GM21381 (cell line): ENCODE results near the gene LSAMP.
"Not testable (repeated sequence)": the region's sequence is repeated elsewhere in the genome, so short reads cannot be mapped to it uniquely, and the experiment has no call there.

Source experiments
- ATAC-seq: cut with Tn5 transposase; IDR thresholded peaks from one replicate; pipeline ENCODE4 v1.9.1; 2021; ENCODE audit warnings: mild to moderate bottlenecking, moderate library complexity; ENCODE audit not compliant: unreplicated experiment

The LSAMP gene

DNA sequence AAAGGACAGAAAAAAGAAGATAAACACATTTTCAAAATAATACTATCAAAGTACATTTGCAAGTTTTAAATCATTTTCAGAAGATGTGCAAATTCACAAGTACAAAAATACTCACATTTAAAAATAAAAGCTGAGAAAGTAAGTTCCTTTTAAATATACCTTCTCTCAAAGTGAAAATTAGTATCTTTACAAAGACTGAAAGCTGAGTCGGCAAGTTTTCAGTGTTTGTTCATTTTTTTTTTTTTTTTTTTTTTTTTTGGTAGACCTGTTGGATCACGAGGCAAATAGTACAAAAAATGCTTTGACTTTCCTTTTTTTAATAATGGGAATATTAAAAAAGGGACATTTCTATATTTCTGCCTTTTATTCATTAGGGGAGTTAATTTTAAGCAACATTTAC, 317.8 kb downstream of the LSAMP start:
- no peak for ATAC-seq

DNA sequence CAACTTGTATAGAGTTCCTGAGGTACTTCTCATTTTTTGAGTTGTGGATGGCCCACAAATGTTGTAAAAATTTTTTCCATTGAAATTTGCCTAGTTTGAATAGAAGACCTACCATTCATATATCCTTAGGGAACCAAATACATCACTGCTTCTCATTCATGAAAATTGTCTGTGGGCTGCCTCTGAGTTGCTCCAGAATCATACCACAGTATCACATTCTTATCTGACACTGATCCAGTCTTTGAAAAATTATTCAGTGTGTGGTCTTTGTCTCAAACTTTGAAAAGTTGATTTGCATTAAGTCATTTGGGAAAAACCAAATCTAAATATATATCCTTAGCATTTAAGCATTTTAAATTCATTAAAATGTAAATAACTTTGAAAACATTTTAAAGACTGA, 321.1 kb downstream of the LSAMP start:
- ATAC-seq = no peak

DNA sequence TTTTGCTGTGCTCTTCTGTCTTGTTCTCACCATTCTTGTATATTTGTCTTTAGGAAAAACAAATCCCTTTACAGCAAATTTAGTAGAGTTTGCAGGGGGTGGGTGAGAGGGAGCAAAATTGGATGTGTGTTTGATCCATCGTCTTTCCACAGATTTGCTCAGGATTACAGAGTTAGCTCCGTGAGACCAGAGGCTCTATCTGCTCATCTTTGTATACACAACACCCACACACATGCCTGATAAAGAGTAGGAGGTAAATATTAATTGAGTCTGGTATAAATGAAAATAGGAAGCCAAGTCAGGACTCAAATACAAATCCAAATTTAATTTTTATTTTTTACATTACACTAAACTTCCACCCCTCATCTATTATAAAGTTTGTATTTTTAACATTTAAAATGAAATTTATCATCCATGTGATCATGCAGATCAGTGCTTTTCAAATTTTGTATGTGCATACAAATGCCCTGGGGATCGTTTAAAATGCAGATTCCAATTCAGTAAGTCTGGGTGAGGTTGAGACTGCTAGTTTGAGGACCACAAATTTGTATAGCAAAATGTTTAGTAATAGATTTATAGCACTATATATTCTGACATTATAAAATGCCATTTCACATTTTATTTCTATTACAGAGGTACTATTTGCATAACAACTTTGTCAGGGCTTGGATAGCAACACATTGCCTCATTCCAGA, 326.7 kb downstream of the LSAMP start:
- ATAC-seq = no peak

DNA sequence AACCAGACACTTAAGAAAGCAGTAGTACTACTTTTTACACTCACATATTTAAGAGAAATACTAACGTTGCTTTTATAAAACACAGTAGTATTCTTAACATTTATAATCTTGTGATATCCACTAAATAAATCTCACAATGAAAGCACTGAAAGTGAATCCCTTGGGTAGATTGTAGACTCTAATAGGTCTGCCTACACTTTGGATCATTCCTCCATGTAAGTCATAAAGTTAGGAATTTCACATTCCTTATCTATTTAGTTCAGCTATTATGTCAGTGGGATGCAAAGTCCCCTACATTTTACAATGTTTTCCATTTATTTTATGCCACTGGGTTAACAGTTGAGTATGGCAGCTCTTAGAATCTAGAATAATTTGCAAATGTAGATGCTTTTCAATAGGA, 330.7 kb downstream of the LSAMP start:
- no peak for ATAC-seq

DNA sequence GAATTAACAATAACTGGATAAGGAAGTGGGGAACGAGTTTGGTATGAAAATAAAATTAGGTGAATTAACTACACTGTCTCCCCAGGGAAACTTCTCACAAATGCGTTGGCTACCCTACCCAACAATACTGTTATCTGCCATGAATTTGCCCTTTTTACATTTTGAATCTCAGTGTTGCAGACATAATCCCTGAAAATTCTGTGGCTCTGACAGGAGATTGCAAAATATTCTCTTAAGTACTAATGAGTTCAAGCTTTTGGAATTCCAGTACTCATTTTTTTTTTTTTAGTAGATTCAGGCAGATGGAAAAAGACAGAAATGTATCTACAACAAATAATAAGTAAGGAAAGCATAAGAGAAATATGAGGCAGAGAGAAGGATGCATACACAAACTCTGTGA, 332.6 kb downstream of the LSAMP start:
- ATAC-seq = no peak

DNA sequence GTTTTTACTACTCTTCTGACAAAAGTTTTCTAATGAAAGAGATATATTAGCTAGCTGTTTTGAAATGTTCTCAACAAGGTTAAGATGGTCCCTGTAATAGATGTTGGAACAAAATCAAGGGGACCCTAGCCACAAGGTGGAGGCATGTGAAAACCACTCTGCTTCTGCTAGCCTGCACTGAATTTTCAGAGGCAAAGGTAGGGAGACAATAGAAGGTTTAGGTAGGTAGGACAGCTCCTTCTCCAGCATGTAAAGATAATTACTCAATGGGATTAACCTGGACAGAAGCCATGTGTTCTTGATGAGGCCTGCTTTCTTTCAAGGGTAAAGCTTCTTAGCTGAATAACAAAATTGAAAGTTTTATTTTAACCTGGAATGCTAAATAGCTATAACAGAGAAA, 333.5 kb downstream of the LSAMP start:
- no peak for ATAC-seq

DNA sequence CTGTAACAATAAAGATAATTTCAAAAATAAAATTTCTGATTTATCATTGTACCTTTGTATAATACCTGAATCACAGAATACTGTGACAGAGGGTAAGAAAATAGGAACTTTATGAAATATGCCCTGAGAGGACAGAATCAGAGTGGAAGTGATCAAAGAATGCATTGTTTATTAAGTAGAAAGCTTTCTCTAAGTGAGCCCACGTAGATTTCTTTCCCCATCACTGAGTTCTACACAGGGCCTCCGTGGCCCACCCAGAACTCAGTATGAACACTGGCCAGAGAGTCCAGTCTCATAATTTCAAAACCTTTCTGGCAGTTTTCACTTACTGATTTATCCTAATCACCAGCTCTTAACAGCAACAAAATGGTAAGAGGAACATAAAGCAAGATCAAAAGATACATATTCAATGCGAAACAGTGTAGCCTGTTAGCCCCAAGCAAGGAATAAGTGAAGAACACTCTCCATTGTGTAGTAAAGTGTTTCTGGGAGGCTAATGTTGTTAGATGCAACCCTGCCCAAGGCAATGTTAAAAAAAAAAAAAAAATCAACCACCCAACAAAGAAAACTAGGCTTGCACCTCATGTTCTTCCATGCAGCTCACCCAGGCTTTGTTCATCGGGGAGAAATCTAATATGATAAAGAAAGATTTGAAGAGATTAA, 341.3 kb downstream of the LSAMP start:
- ATAC-seq = no peak

DNA sequence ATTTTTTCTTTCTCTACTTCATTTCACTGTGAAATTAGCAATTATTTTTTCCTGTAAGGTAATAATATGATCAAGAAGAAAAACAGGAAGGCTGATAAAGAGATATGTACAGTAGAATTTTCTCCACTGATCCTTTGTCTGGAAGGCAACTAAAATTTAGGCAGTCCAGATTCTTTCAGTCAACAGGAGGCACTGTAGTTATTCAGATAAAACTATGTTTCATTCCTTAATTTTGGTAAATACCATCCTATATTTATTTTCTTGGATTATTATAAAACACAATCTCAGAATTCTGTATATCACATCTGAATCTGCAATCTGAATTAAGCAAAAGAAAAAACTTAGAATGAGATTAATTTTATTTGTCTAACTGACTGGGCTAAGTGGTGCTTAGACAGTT, 343.2 kb downstream of the LSAMP start:
- no peak for ATAC-seq

DNA sequence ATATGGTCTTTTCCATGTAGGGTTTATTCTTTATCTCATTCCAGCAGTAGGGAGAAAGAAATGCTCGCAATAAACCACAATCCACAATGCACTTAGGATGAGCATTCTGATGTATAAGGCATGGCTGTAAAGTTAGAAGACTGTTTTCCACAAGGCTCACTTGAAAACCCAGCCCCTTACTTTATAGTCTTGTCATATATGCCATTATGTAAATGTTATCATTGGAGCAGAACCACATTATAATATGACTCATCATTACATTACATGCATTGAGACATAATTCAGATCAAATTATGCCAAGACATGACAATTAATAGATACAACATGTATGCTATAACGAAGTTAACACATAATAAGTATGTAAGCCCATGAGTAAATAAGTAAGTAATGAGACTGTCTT, 348.1 kb downstream of the LSAMP start:
- ATAC-seq = no peak

DNA sequence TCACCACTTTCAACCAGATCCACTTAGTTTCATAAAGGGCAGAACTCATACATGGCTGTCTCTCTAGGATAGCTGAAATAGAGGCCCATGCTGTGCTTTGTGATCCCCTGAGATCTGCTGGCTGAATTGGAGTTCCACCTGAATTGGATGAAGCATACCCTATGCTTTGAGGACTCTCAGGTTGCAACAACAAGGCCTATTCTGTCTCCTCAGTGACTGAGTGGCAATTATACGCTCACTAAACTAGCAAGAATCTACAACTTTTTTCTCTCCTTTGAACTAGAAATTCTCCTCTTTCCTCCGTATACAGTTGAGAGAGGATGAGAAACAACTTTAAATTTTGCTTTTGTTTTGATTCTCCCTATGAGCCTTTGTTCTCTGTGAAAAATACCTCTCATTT, 348.7 kb downstream of the LSAMP start:
- no peak for ATAC-seq

DNA sequence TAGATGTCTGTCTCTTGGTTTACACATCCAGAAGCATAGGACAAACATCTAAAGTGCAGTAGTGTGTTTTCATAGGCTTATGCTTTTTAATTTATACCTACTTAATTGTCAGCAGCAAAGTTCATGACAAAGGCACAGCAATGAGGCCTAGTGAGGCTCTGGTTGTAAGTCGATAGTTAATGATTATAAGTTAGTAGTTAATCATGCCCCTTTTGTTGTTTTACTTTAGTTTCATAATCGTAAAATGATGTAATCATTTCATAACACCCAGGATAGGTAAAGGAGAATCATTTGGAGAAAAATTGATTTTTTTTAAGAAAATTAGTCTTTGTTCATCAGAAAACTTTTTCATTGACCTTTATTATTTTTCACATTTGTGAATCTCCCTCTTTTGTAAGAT, 351.9 kb downstream of the LSAMP start:
- no peak for ATAC-seq

DNA sequence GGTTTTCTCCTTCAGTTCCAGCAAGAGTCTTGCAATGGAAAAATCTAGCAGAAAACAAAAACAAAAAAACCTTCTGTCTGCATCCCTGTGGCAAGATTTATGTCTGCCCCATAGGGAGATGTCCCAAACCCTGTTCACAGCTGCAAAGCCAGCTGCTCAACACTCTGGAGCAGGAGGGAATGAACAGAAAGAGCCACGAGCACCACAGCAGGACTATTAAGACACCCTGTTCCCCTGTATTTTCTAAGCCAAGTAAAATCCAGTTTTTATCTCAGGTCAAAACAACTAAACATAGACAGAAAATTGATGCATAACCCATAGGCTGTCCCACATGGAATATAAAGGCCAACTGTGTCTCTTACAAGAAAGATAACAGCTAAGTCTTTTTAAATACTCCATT, 357.9 kb downstream of the LSAMP start:
- no peak for ATAC-seq

DNA sequence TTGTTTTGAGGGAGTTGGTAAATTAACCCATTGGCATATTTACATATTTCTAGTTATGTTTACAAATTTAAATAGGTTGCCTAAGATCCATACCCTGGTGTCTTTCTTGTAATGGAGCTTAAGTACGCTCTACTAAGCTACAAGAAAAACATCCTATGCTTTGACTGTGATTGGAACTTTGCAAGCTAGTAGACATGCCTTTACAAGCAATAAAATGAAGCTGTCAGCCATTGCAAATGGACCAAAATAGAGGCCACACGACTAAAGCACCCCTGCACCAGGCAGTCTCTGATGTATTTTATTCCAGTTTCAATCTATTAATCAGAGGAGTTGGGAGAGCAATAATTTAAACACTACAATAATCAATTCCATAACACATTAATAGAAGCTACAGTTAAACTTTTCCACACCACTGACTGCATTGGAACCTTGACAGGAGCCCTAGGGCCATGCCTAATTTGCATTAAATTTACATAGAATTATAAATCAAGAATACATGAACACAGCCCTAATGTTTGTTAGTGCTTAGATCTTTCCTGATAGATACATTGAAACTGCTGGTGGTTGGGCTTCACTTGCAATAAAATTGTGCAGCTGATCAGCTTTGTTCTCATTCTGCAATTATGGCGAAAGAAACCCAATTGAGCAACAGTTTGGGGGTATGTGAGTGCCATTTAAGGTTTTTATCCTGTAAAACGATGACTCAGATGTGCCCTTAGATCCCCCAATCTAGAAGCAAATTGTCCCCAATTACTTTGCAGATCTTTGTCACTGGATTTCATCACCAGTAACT, 360.1 kb downstream of the LSAMP start:
- ATAC-seq = no peak

DNA sequence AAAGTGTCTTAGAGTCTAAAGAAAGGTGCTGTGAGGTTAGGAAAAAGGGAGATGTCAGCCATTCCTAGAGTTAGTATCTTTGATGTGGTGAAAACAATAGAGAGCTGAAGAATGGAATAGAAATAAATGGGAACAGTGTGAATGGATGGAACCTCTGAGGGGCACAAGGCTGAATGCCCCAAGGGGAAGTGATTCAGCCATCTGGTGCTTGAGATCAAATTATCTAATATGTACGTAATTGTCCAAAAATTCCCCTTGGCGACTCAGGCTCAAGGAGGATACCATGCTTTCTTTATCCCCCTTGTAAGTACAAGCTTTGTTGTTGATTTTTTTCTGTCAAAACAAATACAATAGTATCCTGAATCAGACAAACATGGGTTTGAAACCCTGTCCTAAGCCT, 361.6 kb downstream of the LSAMP start:
- ATAC-seq = no peak

DNA sequence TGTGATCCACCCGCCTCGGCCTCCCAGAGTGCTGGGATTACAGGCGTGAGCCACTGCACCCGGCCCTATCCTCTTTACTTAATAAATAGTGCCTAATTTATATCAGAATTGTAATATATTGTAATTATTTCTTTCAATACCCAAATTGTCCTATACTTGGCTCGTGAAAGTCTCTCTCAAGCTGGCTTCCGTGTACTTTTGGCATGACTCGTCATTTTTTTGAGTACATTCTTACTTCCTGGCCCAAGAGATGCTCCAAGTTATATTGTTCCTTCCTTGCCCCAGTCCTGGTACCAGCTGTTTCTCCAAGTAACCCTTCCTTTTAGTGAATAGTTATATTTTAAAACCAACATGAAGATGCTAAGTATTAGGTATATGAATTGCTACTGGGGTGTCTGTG, 366.7 kb downstream of the LSAMP start:
- no peak for ATAC-seq

DNA sequence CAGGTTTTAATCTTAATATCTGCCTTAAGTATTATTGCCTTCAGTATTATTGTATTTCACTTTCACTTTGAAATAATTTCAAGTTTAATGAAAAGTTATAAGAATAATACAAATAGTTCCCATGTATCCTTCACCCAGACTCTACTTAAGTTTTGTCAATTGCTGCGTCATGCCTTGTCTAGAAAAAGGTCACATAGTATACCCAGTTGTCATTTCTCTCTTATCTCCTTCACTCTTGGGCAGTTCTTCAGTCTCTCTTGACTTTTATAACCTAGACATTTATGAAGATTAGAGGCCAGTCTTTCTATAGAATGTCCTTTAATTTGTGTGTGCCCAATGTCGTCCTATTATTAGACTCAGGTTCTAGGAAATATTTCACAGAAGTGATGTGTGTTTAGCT, 367.7 kb downstream of the LSAMP start:
- no peak for ATAC-seq

DNA sequence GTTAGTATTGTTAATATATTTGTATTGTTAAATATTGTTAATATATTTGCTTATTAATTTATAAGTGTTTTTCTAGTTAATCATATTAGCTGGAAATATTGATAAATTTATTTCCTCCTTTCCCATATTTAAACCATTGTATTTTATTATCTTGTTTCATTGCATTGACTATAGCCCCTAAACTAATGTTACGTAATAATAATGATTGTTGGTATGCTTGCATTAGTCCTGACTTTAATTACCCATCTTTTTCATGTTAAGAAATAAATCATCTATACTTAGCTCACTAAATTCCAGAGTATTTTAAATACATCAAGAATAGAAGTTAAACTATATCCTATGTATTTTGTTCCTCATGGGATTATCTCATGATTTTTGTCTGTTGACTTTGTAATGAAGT, 368.2 kb downstream of the LSAMP start:
- ATAC-seq = no peak

DNA sequence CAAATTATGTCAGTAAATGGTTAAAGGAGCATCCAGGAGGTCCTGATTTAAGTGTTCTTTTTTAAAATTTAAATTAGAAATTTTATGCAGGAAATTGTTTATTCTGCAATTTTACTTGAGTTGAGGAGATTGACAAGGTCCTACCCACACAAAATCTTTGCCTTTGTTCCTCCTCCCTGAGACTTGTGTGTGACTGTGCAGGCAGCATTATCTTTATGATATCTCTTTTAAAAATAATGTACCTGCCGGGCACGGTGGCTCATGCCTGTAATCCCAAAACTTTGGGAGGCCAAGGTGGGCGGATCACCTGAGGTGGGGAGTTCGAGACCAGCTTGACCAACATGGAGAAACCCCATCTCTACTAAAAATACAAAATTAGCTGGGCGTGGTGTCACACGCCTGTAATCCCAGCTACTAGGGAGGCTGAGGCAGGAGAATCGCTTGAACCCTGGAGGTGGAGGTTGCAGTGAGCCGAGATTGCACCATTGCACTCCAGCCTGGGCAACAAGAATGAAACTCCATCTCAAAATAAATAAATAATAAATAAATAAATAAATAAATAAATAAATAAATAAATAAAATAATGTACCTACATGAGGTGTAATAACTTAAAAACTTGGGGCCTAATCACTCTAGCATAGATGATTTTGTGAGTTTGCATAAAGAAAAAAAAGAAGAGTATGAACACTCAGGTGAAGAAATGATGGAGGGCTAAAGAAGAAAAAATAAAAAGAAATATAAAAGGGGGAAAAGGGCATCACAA, 374.6 kb downstream of the LSAMP start:
- ATAC-seq = not testable (repeated sequence)

DNA sequence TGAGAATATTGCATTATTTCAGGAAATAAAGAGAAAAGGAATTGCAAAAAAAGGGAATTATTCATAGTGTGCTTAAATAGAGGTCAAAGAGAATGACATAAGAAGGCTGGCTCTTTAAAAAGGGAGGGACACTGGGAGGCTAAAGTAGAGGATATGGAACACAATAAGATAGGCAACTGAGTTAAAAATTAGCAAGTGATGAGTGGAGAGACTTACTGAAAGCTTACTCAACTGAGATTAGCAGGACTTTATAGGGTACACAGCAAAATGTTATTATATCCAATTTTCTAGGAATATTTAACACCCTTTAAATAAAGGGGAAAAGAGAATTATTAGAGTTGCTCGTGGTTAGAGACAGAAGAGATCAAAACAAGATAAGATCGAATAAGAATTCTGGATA, 375.2 kb downstream of the LSAMP start:
- ATAC-seq = no peak

DNA sequence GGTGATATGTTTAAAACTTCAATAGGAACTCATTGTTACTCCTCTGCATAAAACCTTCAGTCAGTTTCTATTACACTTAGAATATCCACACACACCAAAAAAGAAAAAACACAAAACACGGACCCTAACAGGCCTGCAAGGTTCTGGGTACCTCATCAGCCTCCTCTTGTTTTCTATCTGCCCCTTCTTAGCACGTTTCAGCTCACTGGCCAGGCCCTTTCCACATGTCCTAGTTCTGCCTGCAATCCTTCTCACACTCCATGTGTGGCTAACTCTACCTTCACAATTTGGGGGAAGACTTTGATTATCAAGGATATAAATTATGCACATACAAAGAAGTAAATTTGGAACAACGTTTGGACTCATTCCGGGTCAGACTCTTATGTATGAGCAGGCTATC, 376.3 kb downstream of the LSAMP start:
- no peak for ATAC-seq

DNA sequence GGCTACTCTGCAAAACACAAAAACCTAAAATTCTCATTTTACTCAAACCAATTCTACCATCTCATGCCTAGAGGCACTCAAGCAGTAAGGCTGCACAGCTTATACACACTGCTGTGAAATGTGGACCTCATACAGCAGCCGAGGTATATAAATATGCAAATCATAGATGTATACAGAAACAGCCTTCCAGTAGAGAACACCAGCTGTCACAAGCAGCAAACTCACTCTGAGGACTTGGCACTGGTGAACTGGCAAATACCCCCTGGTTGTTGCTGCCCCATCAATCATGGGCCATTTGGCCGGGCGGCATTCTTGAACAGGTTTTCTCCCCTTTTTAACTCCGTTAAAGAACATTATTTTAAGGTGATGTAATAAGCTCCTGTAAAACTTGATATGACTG, 378.0 kb downstream of the LSAMP start:
- ATAC-seq = peak; percentile 64
